ENCODE data around the gene FBLN2. TPM values are rescaled to one million over a fixed set of nuclear protein-coding genes. Genes with fewer than 3 reads are reported as not detected.

Gene FBLN2
- total RNA-seq, 1 experiment from 2014 or later = 0.11 TPM

- H3K4me3 ChIP-seq (ENCODE audit: low read length) = no peak overlapping the region
- peak overlapping the region; percentile 49; the same call in 1 of the 2 replicates for H3K4me2 ChIP-seq (ENCODE audit: low read length)
- H3K9ac ChIP-seq (ENCODE audit: low read length) = peak overlapping the region; percentile 34
Observed at GRCh38 chr3:13651057-13651400, 102.1 kb downstream of the FBLN2 start.

GRCh38 chr3:13651775-13652428 is 103.0 kb downstream of the FBLN2 start:
- no TSS peak for BruUV-seq (replicated peaks)
- CTCF ChIA-PET = interaction anchor here (0.9 kb wide), 1 partner anchor 156 kb away, joined by 7 read pairs; no protein-coding TSS in a partner anchor
- Histone ChIP-seq H3K27me3 (ENCODE audit: low read length) (no peaks in the 10 kb centered on the region), H3K36me3 (ENCODE audit: low read depth, low read length) (no peaks in the 10 kb centered on the region), H3K4me2 (ENCODE audit: low read length) (no peak overlapping the region), H3K4me3 (ENCODE audit: low read length) (no peak overlapping the region), H3K9me2 (replicated peaks; ENCODE audit: low read length) (no peaks in the 10 kb centered on the region), H3K9ac (ENCODE audit: low read length) (no peak overlapping the region), H4K20me1 (ENCODE audit: low read length) (no peaks in the 10 kb centered on the region), H3K4me1 (ENCODE audit: insufficient read depth, low read length) (peaks cover 33% of the 10 kb centered on the region), H3F3A (ENCODE audit: low read length, unreplicated experiment) (no peaks in the 10 kb centered on the region), H2AFZ (ENCODE audit: low read length) (no peak overlapping the region), H3K9me3 (ENCODE audit: low read length) (no peaks in the 10 kb centered on the region), H3K79me2 (ENCODE audit: low read length) (no peaks in the 10 kb centered on the region), H3K27ac (ENCODE audit: low read length) (no peak overlapping the region)
- no peak for DNase-seq
- no peak for TF ChIP-seq CTCF (conservative IDR thresholded peaks at IDR 0.05; ENCODE audit: low read depth, low read length)
- TF ChIP-seq EZH2phosphoT487 (IDR thresholded peaks at IDR 0.05; ENCODE audit: borderline replicate concordance, low read length) = no peak
- no peak for TF ChIP-seq EZH2 (IDR thresholded peaks at IDR 0.05; ENCODE audit: low read length, unreplicated experiment)
- ATAC-seq = no peak
- intact Hi-C loops (cut with micrococcal nuclease) = loop anchor here (10.0 kb wide), 1 partner anchor 473 kb away; the partner anchor contains the start of genes CHCHD4 and TMEM43
- POLR2A ChIA-PET (ENCODE audit: unreplicated experiment) = no interaction called here

More at GRCh38 chr3:13651057-13651400, 102.1 kb downstream of the FBLN2 start:
- Histone ChIP-seq H3K4me1 (ENCODE audit: insufficient read depth, low read length) (peaks cover 33% of the 10 kb centered on the region), H3K27me3 (ENCODE audit: low read length) (no peaks in the 10 kb centered on the region), H3F3A (ENCODE audit: low read length, unreplicated experiment) (no peaks in the 10 kb centered on the region), H2AFZ (ENCODE audit: low read length) (peak overlapping the region; percentile 60), H3K36me3 (ENCODE audit: low read depth, low read length) (no peaks in the 10 kb centered on the region), H3K9me2 (replicated peaks; ENCODE audit: low read length) (no peaks in the 10 kb centered on the region), H4K20me1 (ENCODE audit: low read length) (no peaks in the 10 kb centered on the region), H3K9me3 (ENCODE audit: low read length) (no peaks in the 10 kb centered on the region), H3K27ac (ENCODE audit: low read length) (no peak overlapping the region), H3K79me2 (ENCODE audit: low read length) (no peaks in the 10 kb centered on the region)
- ATAC-seq (no peak), DNase-seq (no peak)
- ChIA-PET CTCF (interaction anchor here (0.9 kb wide), 1 partner anchor 155 kb away, joined by 7 read pairs; no protein-coding TSS in a partner anchor), POLR2A (ENCODE audit: unreplicated experiment) (interaction anchor here (0.6 kb wide), 1 partner anchor 155 kb away, joined by 5 read pairs; no protein-coding TSS in a partner anchor)
- BruUV-seq (replicated peaks) = no TSS peak
- TF ChIP-seq EZH2 (IDR thresholded peaks at IDR 0.05; ENCODE audit: low read length, unreplicated experiment) = no peak
- no peak for TF ChIP-seq CTCF (conservative IDR thresholded peaks at IDR 0.05; ENCODE audit: low read depth, low read length)
- TF ChIP-seq EZH2phosphoT487 (IDR thresholded peaks at IDR 0.05; ENCODE audit: borderline replicate concordance, low read length) = no peak
- intact Hi-C loops (cut with micrococcal nuclease) = loop anchor here (10.0 kb wide), 1 partner anchor 474 kb away; the partner anchor contains the start of genes CHCHD4 and TMEM43

GRCh38 chr3:13652728-13653127 is 103.8 kb downstream of the FBLN2 start:
- ATAC-seq (no peak), DNase-seq (no peak)
- H3K79me2 ChIP-seq (ENCODE audit: low read length) = no peaks in the 10 kb centered on the region
- no peaks in the 10 kb centered on the region for H4K20me1 ChIP-seq (ENCODE audit: low read length)
- H3K9me2 ChIP-seq (replicated peaks; ENCODE audit: low read length) = no peaks in the 10 kb centered on the region
- ChIA-PET POLR2A (ENCODE audit: unreplicated experiment) (no interaction called here), CTCF (no interaction called here)
- intact Hi-C loops (cut with micrococcal nuclease) = loop anchor here (10.0 kb wide), 1 partner anchor 472 kb away; the partner anchor contains the start of genes CHCHD4 and TMEM43
- H3K27me3 ChIP-seq (ENCODE audit: low read length) = no peaks in the 10 kb centered on the region
- TF ChIP-seq EZH2phosphoT487 (IDR thresholded peaks at IDR 0.05; ENCODE audit: borderline replicate concordance, low read length) = no peak
- no peak for TF ChIP-seq CTCF (conservative IDR thresholded peaks at IDR 0.05; ENCODE audit: low read depth, low read length)
- no peak for TF ChIP-seq EZH2 (IDR thresholded peaks at IDR 0.05; ENCODE audit: low read length, unreplicated experiment)
- H3K4me1 ChIP-seq (ENCODE audit: insufficient read depth, low read length) = peaks cover 26% of the 10 kb centered on the region
- no peak overlapping the region for H3K9ac ChIP-seq (ENCODE audit: low read length)
- BruUV-seq (replicated peaks) = no TSS peak
- H3K36me3 ChIP-seq (ENCODE audit: low read depth, low read length) = no peaks in the 10 kb centered on the region
- H3F3A ChIP-seq (ENCODE audit: low read length, unreplicated experiment) = no peaks in the 10 kb centered on the region
- H2AFZ ChIP-seq (ENCODE audit: low read length) = no peak overlapping the region
- H3K4me2 ChIP-seq (ENCODE audit: low read length) = no peak overlapping the region
- H3K4me3 ChIP-seq (ENCODE audit: low read length) = no peak overlapping the region
- H3K27ac ChIP-seq (ENCODE audit: low read length) = no peak overlapping the region
- H3K9me3 ChIP-seq (ENCODE audit: low read length) = no peaks in the 10 kb centered on the region

All from PC-3 (cell line).